ENCODE data around the gene CDC14A. TPM values are rescaled to one million over a fixed set of nuclear protein-coding genes. Genes with fewer than 3 reads are reported as not detected.

CDC14A gene
- total RNA-seq, 1 donor from 2014 or later: 21.4 TPM

- Mint-ChIP-seq H3K9me3 (peaks cover 26% of the 10 kb centered on the region), H3K4me3 (no peak overlapping the region), H3K27ac (no peak overlapping the region), H3K36me3 (peaks cover 5% of the 10 kb centered on the region), H3K27me3 (ENCODE audit: low read depth) (no peaks in the 10 kb centered on the region), H3K4me1 (peaks cover 8% of the 10 kb centered on the region)
- TF ChIP-seq CTCF (IDR thresholded peaks at IDR 0.05; ENCODE audit: unreplicated experiment): no peak
- DNase-seq (ENCODE audit: low spot score in 2 of 2, unreplicated experiment in 2 of 2): no peak
Measured at GRCh38 chr1:100320311-100321099, 31.8 kb upstream of the CDC14A start.

GRCh38 chr1:100321100-100321493 lies 31.2 kb upstream of the CDC14A start:
- H3K4me1 Mint-ChIP-seq: peaks cover 13% of the 10 kb centered on the region
- peaks cover 26% of the 10 kb centered on the region for H3K9me3 Mint-ChIP-seq
- no peak overlapping the region for H3K4me3 Mint-ChIP-seq
- no peaks in the 10 kb centered on the region for H3K27me3 Mint-ChIP-seq (ENCODE audit: low read depth)
- no peak for TF ChIP-seq CTCF (IDR thresholded peaks at IDR 0.05; ENCODE audit: unreplicated experiment)
- no peak for DNase-seq (ENCODE audit: low spot score in 2 of 2, unreplicated experiment in 2 of 2)
- no peak overlapping the region for H3K27ac Mint-ChIP-seq
- H3K36me3 Mint-ChIP-seq: peaks cover 5% of the 10 kb centered on the region

GRCh38 chr1:100321506-100321905 lies 30.8 kb upstream of the CDC14A start:
- Mint-ChIP-seq H3K9me3 (peaks cover 26% of the 10 kb centered on the region), H3K36me3 (peaks cover 5% of the 10 kb centered on the region), H3K4me3 (no peak overlapping the region), H3K27me3 (ENCODE audit: low read depth) (no peaks in the 10 kb centered on the region), H3K27ac (no peak overlapping the region), H3K4me1 (peaks cover 15% of the 10 kb centered on the region)
- no peak for TF ChIP-seq CTCF (IDR thresholded peaks at IDR 0.05; ENCODE audit: unreplicated experiment)
- no peak for DNase-seq (ENCODE audit: low spot score in 2 of 2, unreplicated experiment in 2 of 2)

- DNase-seq (ENCODE audit: low spot score in 2 of 2, unreplicated experiment in 2 of 2): no peak
- Mint-ChIP-seq H3K27me3 (ENCODE audit: low read depth) (no peaks in the 10 kb centered on the region), H3K36me3 (peaks cover 5% of the 10 kb centered on the region), H3K4me3 (no peak overlapping the region), H3K4me1 (peaks cover 18% of the 10 kb centered on the region), H3K27ac (peak overlapping the region; percentile 44), H3K9me3 (peaks cover 16% of the 10 kb centered on the region)
- no peak for TF ChIP-seq CTCF (IDR thresholded peaks at IDR 0.05; ENCODE audit: unreplicated experiment)
Measured at GRCh38 chr1:100322436-100323211, 29.7 kb upstream of the CDC14A start.

- Mint-ChIP-seq H3K4me1 (peaks cover 18% of the 10 kb centered on the region), H3K4me3 (no peak overlapping the region), H3K27me3 (ENCODE audit: low read depth) (no peaks in the 10 kb centered on the region), H3K27ac (no peak overlapping the region), H3K9me3 (peaks cover 13% of the 10 kb centered on the region), H3K36me3 (peaks cover 5% of the 10 kb centered on the region)
- TF ChIP-seq CTCF (IDR thresholded peaks at IDR 0.05; ENCODE audit: unreplicated experiment): no peak
- no peak for DNase-seq (ENCODE audit: low spot score in 2 of 2, unreplicated experiment in 2 of 2)
Measured at GRCh38 chr1:100323419-100324106, 28.7 kb upstream of the CDC14A start.

All from mesothelial cell of epicardium (in vitro differentiated cells).